Keratinocyte (primary cell): ENCODE results near the gene FAAP20. TPM values are rescaled to one million over a fixed set of nuclear protein-coding genes. Genes with fewer than 3 reads are reported as not detected.

Experiments
- DNase-seq: peaks from one replicate; pipeline ENCODE4 v3.0.0-alpha.2; 2011; ENCODE audit warnings: low read depth, missing footprints, low spot score
- FAIRE-seq: peaks from 2 replicates; lab custom pipeline; 2011; peaks lifted over from hg19 to GRCh38; lab: Jason Lieb, UNC
- H2AFZ ChIP-seq: 2 replicates; pipeline ENCODE4 v1.6.0; 2012; ENCODE audit warnings: low read length, control low read depth, inconsistent platforms; ENCODE audit not compliant: control insufficient read depth
- H3K27ac ChIP-seq: 2 replicates; pipeline ENCODE4 v1.5.1; 2011; ENCODE audit warnings: low read length; ENCODE audit not compliant: control insufficient read depth, insufficient read depth
- H3K27me3 ChIP-seq: 3 replicates; pipeline ENCODE4 v1.6.0; 2011; ENCODE audit warnings: low read length; ENCODE audit not compliant: control insufficient read depth, insufficient read depth; ENCODE audit errors: extremely low read depth
- H3K36me3 ChIP-seq, 2 experiments: 2 replicates in 1 of 2; 3 replicates in 1 of 2; pipeline ENCODE4 v1.5.1; 2011; ENCODE audit warnings: low read length in 2 of 2, mild to moderate bottlenecking in 1 of 2; ENCODE audit not compliant: control insufficient read depth in 2 of 2, insufficient read depth in 2 of 2; ENCODE audit errors: extremely low read depth in 1 of 2
- H3K4me1 ChIP-seq: 3 replicates; pipeline ENCODE4 v1.5.1; 2011; ENCODE audit warnings: low read length; ENCODE audit not compliant: control insufficient read depth, insufficient read depth; ENCODE audit errors: extremely low read depth
- H3K4me2 ChIP-seq: 3 replicates; pipeline ENCODE4 v1.6.0; 2011; ENCODE audit warnings: low read depth, low read length; ENCODE audit not compliant: control insufficient read depth, insufficient read depth; ENCODE audit errors: extremely low read depth
- H3K4me3 ChIP-seq, 3 experiments: fragments of 200-600 bp in 1 of 3; sonication (generic) in 1 of 3; 2 replicates in 2 of 3; 3 replicates in 1 of 3; pipeline ENCODE4 v1.5.1; 2011 to 2016; ENCODE audit warnings: low read length in 3 of 3, mild to moderate bottlenecking in 3 of 3, control low read depth in 2 of 3, inconsistent platforms in 1 of 3, low read depth in 1 of 3, mixed read lengths in 1 of 3, mixed run types in 1 of 3, moderate library complexity in 1 of 3; ENCODE audit not compliant: control insufficient read depth in 2 of 3, insufficient read depth in 2 of 3; ENCODE audit errors: extremely low read depth in 1 of 3
- H3K79me2 ChIP-seq: 2 replicates; pipeline ENCODE4 v1.6.0; 2012; ENCODE audit warnings: low read length; ENCODE audit not compliant: control insufficient read depth, insufficient read depth
- H3K9ac ChIP-seq: 3 replicates; pipeline ENCODE4 v1.6.0; 2011; ENCODE audit warnings: low read length; ENCODE audit not compliant: control insufficient read depth, insufficient read depth; ENCODE audit errors: extremely low read depth
- H3K9me1 ChIP-seq: 3 replicates; pipeline ENCODE4 v1.6.0; 2011; ENCODE audit warnings: low read length; ENCODE audit not compliant: control insufficient read depth, insufficient read depth; ENCODE audit errors: extremely low read depth
- H3K9me3 ChIP-seq: 2 replicates; pipeline ENCODE4 v1.5.1; 2012; ENCODE audit warnings: low read depth, low read length; ENCODE audit not compliant: control insufficient read depth
- H4K20me1 ChIP-seq: 3 replicates; pipeline ENCODE4 v1.6.0; 2011; ENCODE audit warnings: low read length; ENCODE audit not compliant: control insufficient read depth, insufficient read depth; ENCODE audit errors: extremely low read depth
- CTCF ChIP-seq, 3 experiments: IDR thresholded peaks in 1 of 3; conservative IDR thresholded peaks in 1 of 3; optimal IDR thresholded peaks in 1 of 3; 2 replicates in 2 of 3; 3 replicates in 1 of 3; pipeline versions ENCODE3 to v1.5.1; 2011; ENCODE audit warnings: low read length in 3 of 3, mild to moderate bottlenecking in 3 of 3, moderate library complexity in 2 of 3, control low read depth in 1 of 3, inconsistent platforms in 1 of 3; ENCODE audit not compliant: insufficient read depth in 2 of 3; ENCODE audit errors: extremely low read depth in 1 of 3
- EZH2 ChIP-seq: IDR thresholded peaks from one replicate; pipeline ENCODE4 v1.6.1; 2012; ENCODE audit warnings: inconsistent platforms, mild to moderate bottlenecking, low read length, moderate library complexity
- dilution Hi-C: fragments of 300-500 bp; cut with MboI; formaldehyde crosslinking; loops from one replicate; pipeline ENCODE4 v1.7.0; 2020; ENCODE audit warnings: low sequenced_read_pairs; ENCODE audit not compliant: extremely low pct_ligation_motif_present
- polyA plus RNA-seq, 5 experiments: library from polyadenylated mRNA; depleted of rRNA in 3 of 5; stranded (reverse) in 3 of 5; stranded (forward) in 1 of 5; unstranded in 1 of 5; fragments of >200 nt; gene quantifications; 1 replicate in 1 of 5; 2 replicates in 3 of 5; 3 replicates in 1 of 5; pipeline versions ENCODE4 v1.2.1 to v1.2.3, GENCODE V29; 2011 to 2012; ENCODE audit warnings: missing spikeins in 2 of 5, low read depth in 1 of 5, low replicate concordance in 1 of 5

FAAP20 gene
- polyA plus RNA-seq, 1 donor (not counting 4 experiments of a cell fraction or from before 2014, with no cell fraction given), result 7.3 TPM

- FAIRE-seq (no peak), DNase-seq (no peak)
- Histone ChIP-seq H3K4me3 (no peak overlapping the region), H4K20me1 (no peaks in the 10 kb centered on the region), H3K36me3 (peaks cover 12 to 30% of the 10 kb centered on the region in 2 experiments), H3K9me3 (no peaks in the 10 kb centered on the region), H3K9me1 (no peaks in the 10 kb centered on the region), H3K27ac (no peak overlapping the region), H3K4me1 (peaks cover 8% of the 10 kb centered on the region), H3K4me2 (no peak overlapping the region), H3K9ac (no peak overlapping the region), H2AFZ (no peak overlapping the region), H3K27me3 (no peaks in the 10 kb centered on the region), H3K79me2 (no peaks in the 10 kb centered on the region)
- dilution Hi-C loops, result no loop called here
- TF ChIP-seq CTCF (optimal IDR thresholded peaks at IDR 0.05 in 1 of 3, IDR thresholded peaks at IDR 0.05 in 1 of 3, conservative IDR thresholded peaks at IDR 0.05 in 1 of 3; ENCODE audit: extremely low read depth in 1 of 3, insufficient read depth in 2 of 3, low read length in 3 of 3), result no peak
- no peak for TF ChIP-seq EZH2
These were observed 18.7 kb downstream of the FAAP20 start for GRCh38 chr1:2175681-2176454.

GRCh38 chr1:2175055-2175414 lies 19.5 kb downstream of the FAAP20 start:
- H3K9me3 ChIP-seq, result no peaks in the 10 kb centered on the region
- no peak overlapping the region for H3K27ac ChIP-seq
- H4K20me1 ChIP-seq, result no peaks in the 10 kb centered on the region
- no peak for FAIRE-seq
- no peaks in the 10 kb centered on the region for H3K79me2 ChIP-seq
- dilution Hi-C loops, result no loop called here
- no peaks in the 10 kb centered on the region for H3K9me1 ChIP-seq
- no peaks in the 10 kb centered on the region for H3K27me3 ChIP-seq
- H3K4me1 ChIP-seq, result peaks cover 8% of the 10 kb centered on the region
- H3K36me3 ChIP-seq, result peaks cover 5 to 28% of the 10 kb centered on the region in 2 experiments
- no peak overlapping the region for H3K4me3 ChIP-seq
- no peak overlapping the region for H2AFZ ChIP-seq
- no peak overlapping the region for H3K9ac ChIP-seq
- no peak overlapping the region for H3K4me2 ChIP-seq
- no peak for DNase-seq
- no peak for TF ChIP-seq EZH2
- no peak for TF ChIP-seq CTCF (optimal IDR thresholded peaks at IDR 0.05 in 1 of 3, IDR thresholded peaks at IDR 0.05 in 1 of 3, conservative IDR thresholded peaks at IDR 0.05 in 1 of 3; ENCODE audit: extremely low read depth in 1 of 3, insufficient read depth in 2 of 3, low read length in 3 of 3)
